ENCODE data around the gene TCF7L1. TPM values are rescaled to one million over a fixed set of nuclear protein-coding genes. Genes with fewer than 3 reads are reported as not detected.

The TCF7L1 gene
- total RNA-seq, 1 donor from 2014 or later, result 30.8 TPM

GRCh38 chr2:85134896-85135659 is 1.9 kb downstream of the TCF7L1 start:
- no peaks in the 10 kb centered on the region for H3K27me3 Mint-ChIP-seq (ENCODE audit: low read depth, unreplicated experiment)
- peaks cover 18% of the 10 kb centered on the region for H3K4me1 Mint-ChIP-seq (ENCODE audit: low read depth, unreplicated experiment)
- H3K4me3 Mint-ChIP-seq (ENCODE audit: unreplicated experiment), result peak overlapping the region; percentile 89
- no peaks in the 10 kb centered on the region for H3K36me3 ChIP-seq (ENCODE audit: insufficient read depth, low read length)
- H4K20me1 ChIP-seq (ENCODE audit: insufficient read depth, low read length), result peaks cover 49% of the 10 kb centered on the region
- DNase-seq (ENCODE audit: low read depth) (no peak), FAIRE-seq (no peak)
- H3K9me3 Mint-ChIP-seq (ENCODE audit: unreplicated experiment), result no peaks in the 10 kb centered on the region
- peak overlapping the region; percentile 34 for H3K27ac Mint-ChIP-seq (ENCODE audit: unreplicated experiment)
- H2AFZ ChIP-seq (ENCODE audit: low read depth, low read length), result no peak overlapping the region
- no peaks in the 10 kb centered on the region for H3K9me3 ChIP-seq (ENCODE audit: insufficient read depth, low read depth, low read length)
- TF ChIP-seq CTCF (IDR thresholded peaks at IDR 0.05; ENCODE audit: insufficient read depth, low read depth, low read length), result no peak
- TF ChIP-seq EZH2 (IDR thresholded peaks at IDR 0.05; ENCODE audit: insufficient read depth, low read length), result peak; percentile 39
- H3K4me3 ChIP-seq (ENCODE audit: insufficient read depth, low read depth, low read length), result peak overlapping the region; percentile 75
- peaks cover 12% of the 10 kb centered on the region for H3K36me3 Mint-ChIP-seq (ENCODE audit: low read depth, unreplicated experiment)
- no peak overlapping the region for H3K27ac ChIP-seq (ENCODE audit: low read depth, low read length)
- peaks cover 8% of the 10 kb centered on the region for H3K79me2 ChIP-seq (ENCODE audit: insufficient read depth, low read length)
- peak overlapping the region; percentile 87 for H3K4me2 ChIP-seq (ENCODE audit: low read length)
- H3K4me1 ChIP-seq (ENCODE audit: insufficient read depth, low read length), result peaks cover 10% of the 10 kb centered on the region
- H3K27me3 ChIP-seq (ENCODE audit: insufficient read depth, low read length), result no peaks in the 10 kb centered on the region
- peak overlapping the region; percentile 80 for H3K9ac ChIP-seq (ENCODE audit: low read length)

- H3K36me3 Mint-ChIP-seq (ENCODE audit: low read depth, unreplicated experiment), result peaks cover 13% of the 10 kb centered on the region
- TF ChIP-seq CTCF (IDR thresholded peaks at IDR 0.05; ENCODE audit: insufficient read depth, low read depth, low read length) (no peak), EZH2 (IDR thresholded peaks at IDR 0.05; ENCODE audit: insufficient read depth, low read length) (no peak)
- DNase-seq (ENCODE audit: low read depth) (no peak), FAIRE-seq (no peak)
- H3K79me2 ChIP-seq (ENCODE audit: insufficient read depth, low read length), result peaks cover 9% of the 10 kb centered on the region
- H2AFZ ChIP-seq (ENCODE audit: low read depth, low read length), result no peak overlapping the region
- H3K4me1 Mint-ChIP-seq (ENCODE audit: low read depth, unreplicated experiment), result peaks cover 20% of the 10 kb centered on the region
- H3K4me1 ChIP-seq (ENCODE audit: insufficient read depth, low read length), result peaks cover 10% of the 10 kb centered on the region
- H3K4me3 ChIP-seq (ENCODE audit: insufficient read depth, low read depth, low read length), result no peak overlapping the region
- H3K27ac Mint-ChIP-seq (ENCODE audit: unreplicated experiment), result peak overlapping the region; percentile 34
- no peaks in the 10 kb centered on the region for H3K9me3 Mint-ChIP-seq (ENCODE audit: unreplicated experiment)
- H3K9ac ChIP-seq (ENCODE audit: low read length), result no peak overlapping the region
- H3K4me3 Mint-ChIP-seq (ENCODE audit: unreplicated experiment), result peak overlapping the region; percentile 89
- no peak overlapping the region for H3K27ac ChIP-seq (ENCODE audit: low read depth, low read length)
- no peaks in the 10 kb centered on the region for H3K36me3 ChIP-seq (ENCODE audit: insufficient read depth, low read length)
- no peaks in the 10 kb centered on the region for H3K9me3 ChIP-seq (ENCODE audit: insufficient read depth, low read depth, low read length)
- peaks cover 51% of the 10 kb centered on the region for H4K20me1 ChIP-seq (ENCODE audit: insufficient read depth, low read length)
- no peaks in the 10 kb centered on the region for H3K27me3 ChIP-seq (ENCODE audit: insufficient read depth, low read length)
- H3K4me2 ChIP-seq (ENCODE audit: low read length), result peak overlapping the region; percentile 87
- no peaks in the 10 kb centered on the region for H3K27me3 Mint-ChIP-seq (ENCODE audit: low read depth, unreplicated experiment)
These were observed 2.4 kb downstream of the TCF7L1 start for GRCh38 chr2:85135660-85135914.

- no peaks in the 10 kb centered on the region for H3K36me3 ChIP-seq (ENCODE audit: insufficient read depth, low read length)
- H3K27ac ChIP-seq (ENCODE audit: low read depth, low read length), result no peak overlapping the region
- FAIRE-seq (no peak), DNase-seq (ENCODE audit: low read depth) (no peak)
- H3K9me3 ChIP-seq (ENCODE audit: insufficient read depth, low read depth, low read length), result no peaks in the 10 kb centered on the region
- TF ChIP-seq EZH2 (IDR thresholded peaks at IDR 0.05; ENCODE audit: insufficient read depth, low read length) (no peak), CTCF (IDR thresholded peaks at IDR 0.05; ENCODE audit: insufficient read depth, low read depth, low read length) (no peak)
- H3K27me3 ChIP-seq (ENCODE audit: insufficient read depth, low read length), result no peaks in the 10 kb centered on the region
- no peak overlapping the region for H3K4me3 ChIP-seq (ENCODE audit: insufficient read depth, low read depth, low read length)
- H2AFZ ChIP-seq (ENCODE audit: low read depth, low read length), result no peak overlapping the region
- H3K27me3 Mint-ChIP-seq (ENCODE audit: low read depth, unreplicated experiment), result no peaks in the 10 kb centered on the region
- H3K4me1 ChIP-seq (ENCODE audit: insufficient read depth, low read length), result peaks cover 10% of the 10 kb centered on the region
- no peak overlapping the region for H3K27ac Mint-ChIP-seq (ENCODE audit: unreplicated experiment)
- H3K4me3 Mint-ChIP-seq (ENCODE audit: unreplicated experiment), result no peak overlapping the region
- peaks cover 56% of the 10 kb centered on the region for H4K20me1 ChIP-seq (ENCODE audit: insufficient read depth, low read length)
- H3K9ac ChIP-seq (ENCODE audit: low read length), result no peak overlapping the region
- peaks cover 19% of the 10 kb centered on the region for H3K36me3 Mint-ChIP-seq (ENCODE audit: low read depth, unreplicated experiment)
- H3K4me2 ChIP-seq (ENCODE audit: low read length), result no peak overlapping the region
- H3K79me2 ChIP-seq (ENCODE audit: insufficient read depth, low read length), result peaks cover 9% of the 10 kb centered on the region
- no peaks in the 10 kb centered on the region for H3K9me3 Mint-ChIP-seq (ENCODE audit: unreplicated experiment)
- peaks cover 20% of the 10 kb centered on the region for H3K4me1 Mint-ChIP-seq (ENCODE audit: low read depth, unreplicated experiment)
These were observed 4.0 kb downstream of the TCF7L1 start for GRCh38 chr2:85137156-85137555.

Measured in astrocyte (in vitro differentiated cells and primary cell).